AG08395 (cell line): ENCODE measurements around the gene TSPAN2.
"Not testable (repeated sequence)": the region's sequence is repeated elsewhere in the genome, so short reads cannot be mapped to it uniquely, and the experiment has no call there.

Experiments
- DNase-seq: peaks from one replicate; pipeline ENCODE4 v3.0.0; 2012; ENCODE audit warnings: mixed read lengths, low spot score

The TSPAN2 gene

GRCh38 chr1:115036814-115037507 is 52.3 kb downstream of the TSPAN2 start:
- DNase-seq = no peak

GRCh38 chr1:115035652-115036051 is 53.7 kb downstream of the TSPAN2 start:
- DNase-seq = no peak

GRCh38 chr1:115031595-115031994 is 57.7 kb downstream of the TSPAN2 start:
- DNase-seq = no peak

DNA sequence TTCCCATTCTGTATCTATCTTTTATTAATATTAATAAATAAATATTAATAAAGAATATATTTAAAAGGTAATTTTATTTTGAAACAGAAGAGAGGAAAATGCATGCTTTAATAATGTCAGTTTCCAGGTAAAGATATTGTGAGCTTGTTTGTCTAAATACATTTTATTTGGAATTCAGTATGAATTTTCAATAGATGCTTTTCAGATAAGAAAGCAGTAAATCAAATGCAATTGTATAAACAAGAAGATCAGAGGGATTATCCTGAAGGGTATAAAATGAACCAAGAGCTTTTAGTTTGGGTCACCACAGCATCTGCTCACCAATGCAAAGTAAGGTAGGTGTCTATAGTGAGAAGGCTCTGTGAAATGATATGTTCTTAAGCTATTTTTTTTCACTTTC is 59.8 kb downstream of the TSPAN2 start, which contains the start of gene TSHB:
TSHB (plus strand) TSS at position 301 of the 400 bp plus-strand sequence. CDS start 3,537 bp downstream, outside the sequence.
- DNase-seq = no peak

GRCh38 chr1:115023593-115023992 is 65.7 kb downstream of the TSPAN2 start:
- no peak for DNase-seq

DNA sequence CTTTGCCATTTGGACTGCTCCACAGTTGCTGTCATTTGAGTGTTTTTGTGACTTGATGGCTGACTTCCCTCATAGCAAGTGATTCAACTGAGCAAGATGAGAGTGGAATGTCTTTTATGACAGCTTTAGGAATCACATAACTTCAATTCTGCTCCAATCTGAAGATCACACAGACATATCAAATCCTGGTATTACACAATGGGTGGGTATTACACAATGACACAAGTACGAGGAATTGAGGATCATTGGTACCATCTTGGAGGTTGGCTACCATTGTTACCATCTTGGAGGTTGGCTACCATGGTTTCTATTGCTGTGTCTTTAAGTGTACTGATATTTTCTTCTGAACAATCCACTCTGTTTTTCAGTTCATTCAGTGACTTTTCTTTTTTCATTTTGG is 68.2 kb downstream of the TSPAN2 start:
- no peak for DNase-seq

- DNase-seq = not testable (repeated sequence)
Measured at GRCh38 chr1:115019549-115019948, 69.8 kb downstream of the TSPAN2 start.

DNA sequence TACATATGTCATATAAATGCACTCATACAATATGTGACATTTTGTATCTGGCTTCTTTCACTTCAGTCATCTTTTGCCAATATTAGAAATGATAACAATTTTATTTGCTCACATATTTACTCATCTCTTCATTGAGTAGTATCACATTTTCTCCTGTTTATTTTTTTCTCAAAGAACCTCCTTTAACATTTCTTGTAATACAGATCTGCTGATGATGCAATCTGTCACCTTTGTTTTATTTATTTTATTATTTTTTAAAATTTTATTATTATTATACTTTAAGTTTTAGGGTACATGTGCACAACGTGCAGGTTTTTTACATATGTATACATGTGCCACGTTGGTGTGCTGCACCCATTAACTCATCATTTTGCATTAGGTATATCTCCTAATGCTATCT is 75.5 kb downstream of the TSPAN2 start:
- DNase-seq = no peak

- no peak for DNase-seq
Measured at GRCh38 chr1:115012434-115012833, 76.9 kb downstream of the TSPAN2 start.

DNA sequence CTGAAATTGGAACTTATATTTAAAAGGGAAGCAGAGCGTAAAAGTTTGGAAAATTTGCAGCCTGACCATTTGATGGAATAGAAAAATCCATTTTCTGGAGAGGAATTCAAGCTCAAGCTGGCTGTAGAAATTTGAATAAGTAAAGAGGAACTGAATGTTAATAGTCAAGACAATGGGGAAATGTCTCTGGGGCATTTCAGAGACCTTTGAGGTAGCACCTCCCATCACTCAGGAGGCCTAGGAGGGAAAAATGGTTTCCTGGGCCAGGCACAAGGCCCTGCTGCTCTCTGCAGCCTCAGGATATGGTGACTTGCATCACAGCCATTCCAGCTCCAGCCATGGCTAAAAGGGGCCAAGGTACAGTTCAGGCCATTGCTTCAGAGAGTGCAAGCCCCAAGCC is 77.3 kb downstream of the TSPAN2 start:
- no peak for DNase-seq

GRCh38 chr1:115006191-115006590 is 83.1 kb downstream of the TSPAN2 start:
- no peak for DNase-seq
